Stomach smooth muscle (tissue), 2 donors: Measurements from ENCODE around the gene METTL8.
"Not testable (repeated sequence)": the region's sequence is repeated elsewhere in the genome, so short reads cannot be mapped to it uniquely, and the experiment has no call there.

Source experiments
- H3K27ac ChIP-seq: one replicate; pipeline ENCODE4 v1.7.0; 2013; ENCODE audit warnings: mild to moderate bottlenecking, low read length, inconsistent platforms
- H3K27me3 ChIP-seq, 2 donors: one replicate each; pipeline ENCODE4 v1.7.0; 2013; ENCODE audit warnings: low read length in 2 of 2; ENCODE audit not compliant: insufficient read depth in 2 of 2, control insufficient read depth in 1 of 2
- H3K36me3 ChIP-seq, 2 donors: one replicate each; pipeline ENCODE4 v1.7.0; 2013; ENCODE audit warnings: low read length in 2 of 2; ENCODE audit not compliant: control insufficient read depth in 2 of 2, insufficient read depth in 2 of 2
- H3K4me1 ChIP-seq: one replicate; pipeline ENCODE4 v1.7.0; 2013; ENCODE audit warnings: low read length; ENCODE audit not compliant: control insufficient read depth, insufficient read depth
- H3K4me3 ChIP-seq, 2 donors: one replicate each; pipeline ENCODE4 v1.7.0; 2013; ENCODE audit warnings: low read length in 2 of 2
- H3K9ac ChIP-seq, 2 donors: one replicate each; pipeline ENCODE4 v1.7.0; 2013; ENCODE audit warnings: low read length in 2 of 2, mild to moderate bottlenecking in 1 of 2
- H3K9me3 ChIP-seq, 2 donors: one replicate each; pipeline ENCODE4 v1.7.0; 2013; ENCODE audit warnings: low read length in 2 of 2; ENCODE audit not compliant: control insufficient read depth in 2 of 2
- donor health status: healthy.
- donor health status: Pancreatic carcinoma.

The METTL8 gene

GRCh38 chr2:171382175-171382574 lies 51.6 kb downstream of the METTL8 start:
- H3K36me3 ChIP-seq, H3K9me3 ChIP-seq, H3K4me3 ChIP-seq, H3K27me3 ChIP-seq, H3K9ac ChIP-seq, H3K4me1 ChIP-seq, H3K27ac ChIP-seq: not testable (repeated sequence)

DNA sequence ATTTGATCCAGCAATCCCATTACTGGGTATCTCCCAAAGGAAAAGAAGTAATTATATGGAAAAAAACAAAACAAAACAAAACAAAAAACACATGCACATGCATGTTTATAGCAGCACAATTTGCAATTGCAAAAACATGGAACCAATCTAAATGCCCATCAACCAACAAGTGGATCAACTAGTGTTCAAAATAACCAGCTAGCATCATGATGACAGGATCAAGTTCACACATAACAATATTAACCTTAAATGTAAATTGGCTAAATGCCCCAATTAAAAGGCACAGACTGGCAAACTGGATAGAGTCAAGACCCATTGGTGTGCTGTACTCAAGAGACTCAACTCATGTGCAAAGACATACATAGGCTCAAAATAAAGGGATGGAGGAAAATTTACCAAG lies 55.9 kb downstream of the METTL8 start:
- not testable (repeated sequence) for H3K27me3 ChIP-seq, H3K36me3 ChIP-seq, H3K4me1 ChIP-seq, H3K9me3 ChIP-seq, H3K9ac ChIP-seq, H3K4me3 ChIP-seq, H3K27ac ChIP-seq

- no peak overlapping the region for H3K4me3 ChIP-seq
- no peaks in the 10 kb centered on the region for H3K36me3 ChIP-seq
- H3K9ac ChIP-seq = no peak overlapping the region
- H3K9me3 ChIP-seq = peaks cover 3 to 4% of the 10 kb centered on the region in 2 donors
- no peak overlapping the region for H3K27ac ChIP-seq
- no peaks in the 10 kb centered on the region for H3K27me3 ChIP-seq
- H3K4me1 ChIP-seq = no peaks in the 10 kb centered on the region
Observed at GRCh38 chr2:171367692-171368091, 66.1 kb downstream of the METTL8 start.

DNA sequence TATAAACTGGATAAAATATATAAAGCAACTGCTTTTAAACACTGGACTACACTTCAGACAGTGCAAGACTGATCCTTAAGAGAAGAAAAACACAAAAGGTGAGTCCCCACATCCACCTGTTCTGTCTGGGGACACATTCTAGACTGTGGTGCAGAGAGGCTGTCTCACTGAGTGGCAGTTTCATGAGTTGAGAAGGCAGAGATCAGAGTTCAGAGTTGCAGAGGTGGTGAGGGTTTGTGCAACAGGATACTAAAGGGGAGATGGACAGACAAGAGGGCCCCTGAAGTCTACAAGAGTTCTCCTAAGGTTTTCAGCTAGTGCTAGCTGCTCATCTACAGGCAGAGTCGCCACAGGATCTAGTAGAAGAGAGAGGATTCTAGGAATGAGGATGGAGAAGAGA lies 68.0 kb downstream of the METTL8 start:
- Histone ChIP-seq H3K36me3 (no peaks in the 10 kb centered on the region), H3K27me3 (no peaks in the 10 kb centered on the region), H3K9me3 (peaks cover 3 to 4% of the 10 kb centered on the region in 2 donors), H3K27ac (no peak overlapping the region), H3K9ac (no peak overlapping the region), H3K4me3 (no peak overlapping the region), H3K4me1 (no peaks in the 10 kb centered on the region)

GRCh38 chr2:171365232-171365631 lies 68.6 kb downstream of the METTL8 start:
- no peaks in the 10 kb centered on the region for H3K36me3 ChIP-seq
- no peaks in the 10 kb centered on the region for H3K27me3 ChIP-seq
- H3K27ac ChIP-seq = no peak overlapping the region
- H3K9ac ChIP-seq = no peak overlapping the region
- no peak overlapping the region for H3K4me3 ChIP-seq
- H3K9me3 ChIP-seq = peaks cover 3 to 4% of the 10 kb centered on the region in 2 donors
- no peaks in the 10 kb centered on the region for H3K4me1 ChIP-seq

GRCh38 chr2:171362396-171362795 lies 71.4 kb downstream of the METTL8 start:
- Histone ChIP-seq H3K36me3 (no peaks in the 10 kb centered on the region), H3K4me1 (no peaks in the 10 kb centered on the region), H3K27me3 (no peaks in the 10 kb centered on the region)

DNA sequence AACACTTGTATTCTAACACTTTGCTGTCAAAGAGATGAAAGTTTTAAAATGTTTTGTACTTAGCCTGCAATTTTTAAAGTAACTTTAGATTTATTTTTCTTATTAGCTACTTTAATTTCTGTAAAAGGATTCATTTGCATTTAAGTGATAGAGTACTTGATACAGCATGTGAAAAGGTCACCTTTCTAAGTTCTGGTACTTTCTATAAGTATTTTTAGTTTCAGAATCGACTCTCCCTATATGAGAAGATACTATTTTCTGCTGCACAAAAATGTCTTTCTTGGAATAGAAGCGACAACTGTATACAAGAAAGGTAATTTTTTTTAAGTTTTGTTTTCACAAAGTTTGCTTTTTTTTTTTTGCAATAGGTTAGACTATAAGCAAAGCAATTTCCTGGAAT lies 72.9 kb downstream of the METTL8 start:
- Histone ChIP-seq H3K4me3 (no peak overlapping the region), H3K27me3 (no peaks in the 10 kb centered on the region), H3K4me1 (no peaks in the 10 kb centered on the region), H3K27ac (no peak overlapping the region), H3K36me3 (no peaks in the 10 kb centered on the region), H3K9ac (no peak overlapping the region), H3K9me3 (peaks cover 0 to 1% of the 10 kb centered on the region in 2 donors)

More at GRCh38 chr2:171362396-171362795, 71.4 kb downstream of the METTL8 start:
- H3K4me3 ChIP-seq = no peak overlapping the region
- H3K9ac ChIP-seq = no peak overlapping the region
- peaks cover 3 to 4% of the 10 kb centered on the region in 2 donors for H3K9me3 ChIP-seq
- H3K27ac ChIP-seq = no peak overlapping the region

- not testable (repeated sequence) for H3K36me3 ChIP-seq, H3K9me3 ChIP-seq, H3K27ac ChIP-seq, H3K9ac ChIP-seq, H3K4me3 ChIP-seq, H3K27me3 ChIP-seq, H3K4me1 ChIP-seq
Observed at GRCh38 chr2:171353746-171354145, 80.0 kb downstream of the METTL8 start.

GRCh38 chr2:171348056-171348455 lies 85.7 kb downstream of the METTL8 start:
- H3K27me3 ChIP-seq = no peaks in the 10 kb centered on the region
- H3K36me3 ChIP-seq = no peaks in the 10 kb centered on the region
- peak overlapping the region; percentile 13 for H3K27ac ChIP-seq
- H3K4me1 ChIP-seq = peaks cover 13% of the 10 kb centered on the region
- peak overlapping the region in 1 of 2 donors; percentile 14 for H3K4me3 ChIP-seq
- no peak overlapping the region for H3K9ac ChIP-seq
- no peaks in the 10 kb centered on the region for H3K9me3 ChIP-seq

DNA sequence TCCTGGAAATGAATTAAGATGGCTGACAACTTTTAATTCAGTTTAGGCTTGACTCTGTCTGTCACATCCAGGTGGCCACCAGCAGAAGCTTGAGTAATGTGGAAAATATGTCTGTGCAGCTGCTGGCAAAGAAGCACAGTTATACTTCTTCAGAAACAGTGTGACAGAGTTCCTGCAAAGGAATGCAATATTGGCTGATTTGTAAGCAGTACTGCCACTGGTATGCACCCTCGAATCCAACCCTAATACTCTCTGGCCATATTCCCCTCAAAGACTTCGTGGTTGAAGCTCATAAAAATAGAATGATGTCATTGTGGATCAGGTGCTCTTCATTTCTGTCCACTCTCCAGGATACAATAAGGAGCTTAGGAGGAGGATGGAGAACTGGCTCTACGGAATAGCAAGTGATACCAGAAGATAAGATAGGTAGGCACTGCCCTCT lies 86.2 kb downstream of the METTL8 start:
- Histone ChIP-seq H3K27me3 (no peaks in the 10 kb centered on the region), H3K4me3 (no peak overlapping the region), H3K27ac (peak overlapping the region; percentile 13), H3K4me1 (peaks cover 13% of the 10 kb centered on the region), H3K9me3 (no peaks in the 10 kb centered on the region), H3K36me3 (no peaks in the 10 kb centered on the region), H3K9ac (no peak overlapping the region)

GRCh38 chr2:171346723-171347557 lies 86.8 kb downstream of the METTL8 start:
- Histone ChIP-seq H3K27me3 (no peaks in the 10 kb centered on the region), H3K36me3 (no peaks in the 10 kb centered on the region), H3K4me3 (no peak overlapping the region), H3K4me1 (peaks cover 13% of the 10 kb centered on the region), H3K27ac (peak overlapping the region; percentile 13), H3K9me3 (no peaks in the 10 kb centered on the region), H3K9ac (no peak overlapping the region)
